SK-N-SH treated with all-trans-retinoic acid at 6 μM for 48 hours (cell line): Measurements from ENCODE around the gene PCDHGA5.

Source experiments
- CREB5 ChIP-seq: fragments of 250-450 bp; sonication (Bioruptor Pico); IDR thresholded peaks from 2 replicates; pipeline ENCODE4 v1.5.1; 2020; ENCODE audit warnings: low read depth, mild to moderate bottlenecking, moderate library complexity
- PPARA ChIP-seq: fragments of 250-450 bp; sonication (Bioruptor Pico); IDR thresholded peaks from 2 replicates; pipeline ENCODE4 v1.5.0; 2020; ENCODE audit warnings: mild to moderate bottlenecking, borderline replicate concordance
- ZC3H10 ChIP-seq: fragments of 250-450 bp; sonication (Bioruptor Pico); IDR thresholded peaks from 2 replicates; pipeline ENCODE4 v1.5.1; 2021; ENCODE audit warnings: mild to moderate bottlenecking, moderate library complexity
- ZFP3 ChIP-seq: fragments of 250-450 bp; sonication (Bioruptor Pico); IDR thresholded peaks from 2 replicates; pipeline ENCODE4 v1.5.0; 2020; ENCODE audit warnings: mild to moderate bottlenecking, moderate library complexity
- ZNF565 ChIP-seq: fragments of 450-650 bp; formaldehyde crosslinking; conservative IDR thresholded peaks from 2 replicates; pipeline ENCODE4 v1.5.0; 2020; ENCODE audit warnings: low read depth, mild to moderate bottlenecking, moderate library complexity

- no peak for TF ChIP-seq ZNF565 (CRISPR knock-in tag)
- no peak for TF ChIP-seq ZC3H10 (CRISPR knock-in tag)
- no peak for TF ChIP-seq PPARA (CRISPR knock-in tag)
- TF ChIP-seq ZFP3 (CRISPR knock-in tag), result no peak
- TF ChIP-seq CREB5 (CRISPR knock-in tag), result no peak
These were observed 3.3 kb upstream of the PCDHGA5 start for GRCh38 chr5:141360685-141361084.
